K562 (cell line): ENCODE data around the gene OXSM. TPM values are rescaled to one million over a fixed set of nuclear protein-coding genes. Genes with fewer than 3 reads are reported as not detected.

ENCODE experiments used
- ATAC-seq: fragments of 200-7000 bp; cut with Tn5 transposase; 3 replicates; pipeline ENCODE4 v1.9.1; 2020; ENCODE audit warnings: moderate library complexity
- BruUV-seq: library from RNA; stranded (reverse); fragments of 400-500 nt; replicated peaks from 2 replicates; lab custom pipeline; 2021; lab: Mats Ljungman, UMichigan
- CTCF ChIA-PET: fragments of 300-600 bp; formaldehyde crosslinking; extraction: SDS; loops from one replicate; lab custom pipeline; 2021; ENCODE audit warnings: low intra/inter-chr PET ratio; lab: Yijun Ruan, JAX
- POLR2A ChIA-PET: fragments of 300-600, 350-650 bp; sonication (Branson Sonifier 250); formaldehyde crosslinking; extraction: SDS; loops from one replicate; lab custom pipeline; 2021; ENCODE audit warnings: antibody characterized with exemption, inconsistent platforms; lab: Yijun Ruan, JAX
- DNase-seq, 4 experiments: peaks; one replicate each; pipeline versions ENCODE4 v3.0.0 to v3.0.0-alpha.2; 2011 to 2018; ENCODE audit warnings: low spot score in 3 of 4, mixed read lengths in 3 of 4; ENCODE audit errors: extremely low read depth in 1 of 4
- FAIRE-seq: peaks from 2 replicates; lab custom pipeline; 2011; peaks lifted over from hg19 to GRCh38; lab: Jason Lieb, UNC
- H2AFZ ChIP-seq: 2 replicates; pipeline ENCODE4 v1.6.0; 2011; ENCODE audit warnings: low read depth, low read length, control low read depth, inconsistent platforms
- H3K27ac ChIP-seq: fragments of 200-600 bp; 3 replicates; pipeline ENCODE4 v1.8.0; 2011; ENCODE audit warnings: low read depth, mild to moderate bottlenecking, control low read depth, inconsistent platforms, low read length, moderate library complexity, mixed read lengths; ENCODE audit errors: extremely low read depth
- H3K27me3 ChIP-seq, 2 experiments: fragments of 300-600 bp in 1 of 2; 2 replicates in 1 of 2; 3 replicates in 1 of 2; pipeline versions ENCODE4 v1.6.0 to v1.8.0; 2011; ENCODE audit warnings: inconsistent platforms in 2 of 2, low read length in 2 of 2, mild to moderate bottlenecking in 1 of 2, mixed read lengths in 1 of 2, moderate library complexity in 1 of 2; ENCODE audit not compliant: control insufficient read depth in 2 of 2, insufficient read depth in 2 of 2
- H3K36me3 ChIP-seq: fragments of 300-600 bp; 3 replicates; pipeline ENCODE4 v1.8.0; 2011; ENCODE audit warnings: mild to moderate bottlenecking, low read length, inconsistent platforms; ENCODE audit not compliant: control insufficient read depth, insufficient read depth
- H3K4me1 ChIP-seq, 2 experiments: fragments of 200-600 bp in 1 of 2; replicated peaks in 1 of 2; 2 replicates in 1 of 2; 3 replicates in 1 of 2; pipeline versions ENCODE4 v1.5.1 to v1.8.0; 2011; ENCODE audit warnings: inconsistent platforms in 2 of 2, low read length in 2 of 2, mild to moderate bottlenecking in 1 of 2, mixed read lengths in 1 of 2, moderate library complexity in 1 of 2; ENCODE audit not compliant: control insufficient read depth in 2 of 2, insufficient read depth in 2 of 2
- H3K4me2 ChIP-seq: 2 replicates; pipeline ENCODE4 v1.6.1; 2011; ENCODE audit warnings: low read length, control low read depth, inconsistent platforms, mixed read lengths; ENCODE audit not compliant: insufficient read depth
- H3K4me3 ChIP-seq: fragments of 200-600 bp; sonication (generic), shearing (Covaris generic); 2 replicates; pipeline ENCODE4 v1.5.1; 2016; ENCODE audit warnings: control low read depth, inconsistent platforms
- H3K79me2 ChIP-seq: fragments of 200-600 bp; 3 replicates; pipeline ENCODE4 v1.8.0; 2011; ENCODE audit warnings: low read length, inconsistent platforms; ENCODE audit not compliant: control insufficient read depth, insufficient read depth
- H3K9ac ChIP-seq, 2 experiments: 2 replicates each; pipeline versions ENCODE4 v1.6.0 to v1.6.1; 2011; ENCODE audit warnings: low read depth in 2 of 2, low read length in 2 of 2, control low read depth in 1 of 2, inconsistent platforms in 1 of 2, mild to moderate bottlenecking in 1 of 2, mixed read lengths in 1 of 2; ENCODE audit not compliant: insufficient read depth in 1 of 2
- H3K9me1 ChIP-seq: one replicate; pipeline ENCODE4 v1.6.0; 2011; ENCODE audit warnings: inconsistent platforms, mild to moderate bottlenecking, low read length, moderate library complexity; ENCODE audit not compliant: control insufficient read depth, insufficient read depth
- H3K9me3 ChIP-seq: replicated peaks from 2 replicates; pipeline ENCODE4 v1.5.1; 2011; ENCODE audit warnings: low read depth, low read length, inconsistent platforms; ENCODE audit not compliant: control insufficient read depth, insufficient read depth
- H4K20me1 ChIP-seq: replicated peaks from 2 replicates; pipeline ENCODE4 v1.6.1; 2011; ENCODE audit warnings: low read length, inconsistent platforms, mixed read lengths; ENCODE audit not compliant: control insufficient read depth, insufficient read depth
- CHCHD3 ChIP-seq: fragments of 250-450 bp; sonication (Bioruptor Pico); IDR thresholded peaks from 2 replicates; pipeline ENCODE4 v2.1.2; 2022; ENCODE audit warnings: mild to moderate bottlenecking
- FOXA3 ChIP-seq, 2 experiments: fragments of 450-650 bp in 1 of 2; sonication (generic) in 1 of 2; formaldehyde crosslinking; IDR thresholded peaks in 1 of 2; conservative IDR thresholded peaks in 1 of 2; 2 replicates each; pipeline versions ENCODE4 v1.4.0 to v1.8.0; 2020 to 2022; ENCODE audit warnings: mild to moderate bottlenecking in 2 of 2, missing genetic modification reagents in 1 of 2
- GABPB2 ChIP-seq: fragments of 250-450 bp; sonication (Bioruptor Pico); conservative IDR thresholded peaks from 2 replicates; pipeline ENCODE4 v1.5.1; 2021; ENCODE audit warnings: mild to moderate bottlenecking
- LARP7 ChIP-seq: fragments of 450-650 bp; IDR thresholded peaks from 2 replicates; pipeline ENCODE4 v1.6.1; 2016
- MBD1 ChIP-seq: fragments of 250-450 bp; sonication (Bioruptor Pico); IDR thresholded peaks from 2 replicates; pipeline ENCODE4 v1.8.0; 2022; ENCODE audit warnings: inconsistent platforms
- MCM7 ChIP-seq, 2 experiments: fragments of 450-650 bp; IDR thresholded peaks; 2 replicates each; pipeline ENCODE4 v1.6.1; 2016 to 2018
- NONO ChIP-seq, 2 experiments: fragments of 200-400 bp in 1 of 2; fragments of 450-650 bp in 1 of 2; formaldehyde crosslinking in 1 of 2; IDR thresholded peaks; 2 replicates each; pipeline ENCODE4 v1.6.1; 2017; ENCODE audit warnings: low read depth in 2 of 2, mild to moderate bottlenecking in 2 of 2, moderate library complexity in 2 of 2, low read length in 1 of 2
- SIN3B ChIP-seq: fragments of 450-650 bp; IDR thresholded peaks from 2 replicates; pipeline ENCODE4 v1.6.1; 2017; ENCODE audit warnings: low read depth, mild to moderate bottlenecking, moderate library complexity
- SMARCA4 ChIP-seq: fragments of 450-650 bp; IDR thresholded peaks from 2 replicates; pipeline ENCODE4 v1.6.1; 2016
- SMARCE1 ChIP-seq: fragments of 450-650 bp; IDR thresholded peaks from 2 replicates; pipeline ENCODE4 v1.7.1; 2016; ENCODE audit warnings: mild to moderate bottlenecking
- SPI1 ChIP-seq: IDR thresholded peaks from 2 replicates; pipeline ENCODE4 v1.6.1; 2011; ENCODE audit warnings: low read depth, low read length, control low read depth, borderline replicate concordance
- ZNF584 ChIP-seq: fragments of 200-800 bp; sonication (Bioruptor generic); IDR thresholded peaks from 2 replicates; pipeline ENCODE4 v1.6.1; 2016; ENCODE audit warnings: low read depth, mild to moderate bottlenecking, missing genetic modification characterization, missing compliant biosample characterization
- ZNF699 ChIP-seq: fragments of 250-450 bp; sonication (Bioruptor Pico); IDR thresholded peaks from 2 replicates; pipeline ENCODE4 v1.8.0; 2021; ENCODE audit warnings: mild to moderate bottlenecking, moderate library complexity; ENCODE audit not compliant: insufficient replicate concordance
- WGBS: fragments of 100-300 bp; shearing (Covaris generic); methylation state at CpG from one replicate; pipeline ENCODE4 v1.1.6; 2016; ENCODE audit warnings: low coverage, mixed read lengths; ENCODE audit not compliant: insufficient coverage; ENCODE audit errors: missing lambda C conversion rate; 5-methylcytosine and 5-hydroxymethylcytosine counted together
- in situ Hi-C: fragments of 300-500 bp; cut with MboI; formaldehyde crosslinking; loops from 4 replicates; pipeline ENCODE4 v1.15.0; 2018; ENCODE audit warnings: inconsistent platforms, mixed read lengths
- intact Hi-C: fragments of 100-400 bp; cut with micrococcal nuclease; formaldehyde crosslinking; loops from 2 replicates; pipeline ENCODE4 v1.14.2; 2022
- polyA plus RNA-seq, 8 experiments: library from polyadenylated mRNA; depleted of rRNA in 4 of 8; stranded (reverse) in 5 of 8; unstranded in 3 of 8; fragments of >200 nt; fragmentation: Nextera tagmentation in 2 of 8; fragmentation: Illumina TruSeq in 1 of 8; extraction: Ambion mirVana in 2 of 8; extraction: Trizol in 1 of 8; gene quantifications; 2 replicates each; pipeline versions ENCODE4 v1.2.1 to v1.2.3, GENCODE V29; 2011 to 2014; ENCODE audit warnings: inconsistent platforms in 1 of 8, missing spikeins in 1 of 8
- total RNA-seq, 7 experiments: library from RNA; depleted of rRNA in 6 of 7; stranded (reverse); fragments of >200 nt in 6 of 7; fragmentation: Illumina TruSeq in 2 of 7; extraction: Trizol in 2 of 7; gene quantifications; 2 replicates each; pipeline versions ENCODE4 v1.2.1 to v1.2.3, GENCODE V29; 2011 to 2021; ENCODE audit warnings: low replicate concordance in 1 of 7
- TF ChIP-seq, protein P1 (sequence below): sonication (generic); formaldehyde crosslinking; IDR thresholded peaks from 2 replicates; pipeline ENCODE4 v1.8.1; 2023; ENCODE audit warnings: mild to moderate bottlenecking, missing genetic modification reagents

The OXSM gene
- total and polyA plus RNA-seq, 9 of the 15 experiments (the other 6 are each of a cell fraction or from before 2014, with no cell fraction given), result 24.0 to 107 (median 34.0) TPM

GRCh38 chr3:25780618-25781017 lies 9.3 kb upstream of the OXSM start (continued):
- TF ChIP-seq ZNF699 (CRISPR knock-in tag), result no peak
- TF ChIP-seq, all 486 proteins: peak for 2

- no peak overlapping the region; the same call in 2 of the 3 replicates for H3K27ac ChIP-seq
- peak overlapping the region; percentile 95 for H3K4me2 ChIP-seq
- intact Hi-C loops, result no loop called here
- H3K9me3 ChIP-seq, result peaks cover 7% of the 10 kb centered on the region; the same call in 1 of the 2 replicates
- ChIA-PET CTCF (no interaction called here), POLR2A (interaction anchor here (1.0 to 1.5 kb wide), 3 partner anchors 8 to 15 kb away, joined by 3 to 10 read pairs (median 3); no protein-coding TSS in a partner anchor)
- H3K36me3 ChIP-seq, result peaks cover 37% of the 10 kb centered on the region
- no peaks in the 10 kb centered on the region for H3K9me1 ChIP-seq
- peaks cover 72% of the 10 kb centered on the region for H3K79me2 ChIP-seq
- FAIRE-seq (peak; percentile 81), DNase-seq (peak in 1 of 4 experiments; percentile 56), ATAC-seq (no peak)
- peak overlapping the region; percentile 85 for H3K4me3 ChIP-seq
- H3K4me1 ChIP-seq, result peaks cover 12 to 22% of the 10 kb centered on the region in 2 experiments; a peak in 4 of 5 replicates
- in situ Hi-C loops, result no loop called here
- 19% methylated on average over 11 of the region's 11 CpGs for WGBS
- no peaks in the 10 kb centered on the region for H4K20me1 ChIP-seq
- H3K9ac ChIP-seq, result peak overlapping the region; percentile 72 to 83; a peak in 3 of 4 replicates
- BruUV-seq, result no TSS peak
- H3K27me3 ChIP-seq, result no peaks in the 10 kb centered on the region
- H2AFZ ChIP-seq, result no peak overlapping the region
- no peak for TF ChIP-seq SMARCA4
- TF ChIP-seq CHCHD3 (CRISPR knock-in tag), result no peak
- TF ChIP-seq SMARCE1, result peak; percentile 26; the same call in 1 of the 2 replicates
- 0 out of 2 replicates have a peak, but pooled peaks have one; percentile 38 for TF ChIP-seq MBD1 (CRISPR knock-in tag)
- TF ChIP-seq GABPB2 (CRISPR knock-in tag), result no peak
- TF ChIP-seq, protein P1, sequence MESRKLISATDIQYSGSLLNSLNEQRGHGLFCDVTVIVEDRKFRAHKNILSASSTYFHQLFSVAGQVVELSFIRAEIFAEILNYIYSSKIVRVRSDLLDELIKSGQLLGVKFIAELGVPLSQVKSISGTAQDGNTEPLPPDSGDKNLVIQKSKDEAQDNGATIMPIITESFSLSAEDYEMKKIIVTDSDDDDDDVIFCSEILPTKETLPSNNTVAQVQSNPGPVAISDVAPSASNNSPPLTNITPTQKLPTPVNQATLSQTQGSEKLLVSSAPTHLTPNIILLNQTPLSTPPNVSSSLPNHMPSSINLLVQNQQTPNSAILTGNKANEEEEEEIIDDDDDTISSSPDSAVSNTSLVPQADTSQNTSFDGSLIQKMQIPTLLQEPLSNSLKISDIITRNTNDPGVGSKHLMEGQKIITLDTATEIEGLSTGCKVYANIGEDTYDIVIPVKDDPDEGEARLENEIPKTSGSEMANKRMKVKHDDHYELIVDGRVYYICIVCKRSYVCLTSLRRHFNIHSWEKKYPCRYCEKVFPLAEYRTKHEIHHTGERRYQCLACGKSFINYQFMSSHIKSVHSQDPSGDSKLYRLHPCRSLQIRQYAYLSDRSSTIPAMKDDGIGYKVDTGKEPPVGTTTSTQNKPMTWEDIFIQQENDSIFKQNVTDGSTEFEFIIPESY, result peak; percentile 85
- no peak for TF ChIP-seq LARP7
- TF ChIP-seq SIN3B, result 0 out of 2 replicates have a peak, but pooled peaks have one; percentile 16
- peak; percentile 44; the same call in 1 of the 2 replicates for TF ChIP-seq SPI1
- TF ChIP-seq ZNF584 (CRISPR knock-in tag), result no peak
- 0 out of 4 replicates have a peak, but pooled peaks of 1 of the 2 experiments have one; percentile 38 for TF ChIP-seq FOXA3 (CRISPR knock-in tag; conservative IDR thresholded peaks at IDR 0.05 in 1 of 2, IDR thresholded peaks at IDR 0.05 in 1 of 2)
- no peak for TF ChIP-seq NONO (IDR thresholded peaks at IDR 0.05; ENCODE audit: low read depth in 2 of 2, low read length in 1 of 2)
- TF ChIP-seq MCM7 (IDR thresholded peaks at IDR 0.05), result no peak
- TF ChIP-seq, all 486 proteins: peak for 6
Measured at GRCh38 chr3:25781145-25781757, 8.6 kb upstream of the OXSM start.
